Adrenal gland (tissue), 5 donors: ENCODE results near the gene WSB1.

ENCODE experiments used
- POLR2A ChIP-seq, 2 donors: fragments of 450-650 bp; IDR thresholded peaks; one replicate each; pipeline ENCODE4 v1.6.1; 2017; ENCODE audit warnings: antibody characterized with exemption in 2 of 2, mild to moderate bottlenecking in 2 of 2, moderate library complexity in 1 of 2
- TF ChIP-seq, protein P1 (sequence below), 6 experiments: fragments of 450-650 bp in 4 of 6; fragments of 200-600 bp in 2 of 6; sonication (generic) in 1 of 6; IDR thresholded peaks; 1 replicate in 5 of 6; 2 replicates in 1 of 6; pipeline versions ENCODE4 v1.5.1 to v1.8.0; 2016 to 2021; ENCODE audit warnings: antibody characterized with exemption in 6 of 6, mild to moderate bottlenecking in 2 of 6, moderate library complexity in 1 of 6
- donor health status: DM: no; HTN: no; CAD: no.

- TF ChIP-seq, protein P1, sequence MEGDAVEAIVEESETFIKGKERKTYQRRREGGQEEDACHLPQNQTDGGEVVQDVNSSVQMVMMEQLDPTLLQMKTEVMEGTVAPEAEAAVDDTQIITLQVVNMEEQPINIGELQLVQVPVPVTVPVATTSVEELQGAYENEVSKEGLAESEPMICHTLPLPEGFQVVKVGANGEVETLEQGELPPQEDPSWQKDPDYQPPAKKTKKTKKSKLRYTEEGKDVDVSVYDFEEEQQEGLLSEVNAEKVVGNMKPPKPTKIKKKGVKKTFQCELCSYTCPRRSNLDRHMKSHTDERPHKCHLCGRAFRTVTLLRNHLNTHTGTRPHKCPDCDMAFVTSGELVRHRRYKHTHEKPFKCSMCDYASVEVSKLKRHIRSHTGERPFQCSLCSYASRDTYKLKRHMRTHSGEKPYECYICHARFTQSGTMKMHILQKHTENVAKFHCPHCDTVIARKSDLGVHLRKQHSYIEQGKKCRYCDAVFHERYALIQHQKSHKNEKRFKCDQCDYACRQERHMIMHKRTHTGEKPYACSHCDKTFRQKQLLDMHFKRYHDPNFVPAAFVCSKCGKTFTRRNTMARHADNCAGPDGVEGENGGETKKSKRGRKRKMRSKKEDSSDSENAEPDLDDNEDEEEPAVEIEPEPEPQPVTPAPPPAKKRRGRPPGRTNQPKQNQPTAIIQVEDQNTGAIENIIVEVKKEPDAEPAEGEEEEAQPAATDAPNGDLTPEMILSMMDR (IDR thresholded peaks at IDR 0.05): no peak
- no peak for TF ChIP-seq POLR2A (IDR thresholded peaks at IDR 0.05)
Measured at GRCh38 chr17:27268394-27269085, 25.4 kb upstream of the WSB1 start.
